Endothelial cell of umbilical vein (primary cell): Measurements from ENCODE around the gene MINK1.

ENCODE experiments used
- CTCF ChIP-seq, 2 donors: IDR thresholded peaks; 1 replicate in 1 of 2; 2 replicates in 1 of 2; pipeline ENCODE4 v1.5.1; 2011; ENCODE audit warnings: low read length in 2 of 2, mild to moderate bottlenecking in 2 of 2, moderate library complexity in 2 of 2, control low read depth in 1 of 2, inconsistent platforms in 1 of 2, low read depth in 1 of 2; ENCODE audit not compliant: insufficient read depth in 1 of 2; ENCODE audit errors: extremely low read depth in 1 of 2
- MAX ChIP-seq: IDR thresholded peaks from 2 replicates; pipeline ENCODE4 v1.6.1; 2011; ENCODE audit not compliant: insufficient read depth, insufficient read length
- POLR2A ChIP-seq: IDR thresholded peaks from 2 replicates; pipeline ENCODE4 v1.6.1; 2012; ENCODE audit warnings: low read depth, mild to moderate bottlenecking, control low read depth, low read length

- TF ChIP-seq POLR2A (no peak), CTCF (IDR thresholded peaks at IDR 0.05; ENCODE audit: extremely low read depth in 1 of 2, insufficient read depth in 1 of 2, low read depth in 1 of 2, low read length in 2 of 2) (no peak), MAX (no peak)
Measured at GRCh38 chr17:4795168-4795567, 38.0 kb upstream of the MINK1 start.
